ENCODE measurements around the gene DGKG. TPM values are rescaled to one million over a fixed set of nuclear protein-coding genes. Genes with fewer than 3 reads are reported as not detected.

Gene DGKG
- total RNA-seq, 4 donors from 2014 or later: 14.5 to 35.1 (median 20.3) TPM

- intact Hi-C loops (cut with DNase I): no loop called here
- Histone ChIP-seq H3K4me3 (replicated peaks in 1 of 3) (no peak overlapping the region), H3K4me1 (peaks cover 0 to under 1% of the 10 kb centered on the region in 2 donors), H3K27me3 (no peaks in the 10 kb centered on the region), H3K9me3 (no peaks in the 10 kb centered on the region), H3K27ac (no peak overlapping the region), H3K36me3 (no peaks in the 10 kb centered on the region)
- WGBS, 2 donors: 86 to 93% methylated on average over 1 of the region's 1 CpG
- TF ChIP-seq POLR2A (IDR thresholded peaks at IDR 0.05): no peak
- TF ChIP-seq CTCF (IDR thresholded peaks at IDR 0.05): no peak
- no peak for DNase-seq
These were observed 38.0 kb upstream of the DGKG start for GRCh38 chr3:186400026-186400425.

GRCh38 chr3:186394566-186395217 is 32.7 kb upstream of the DGKG start:
- Histone ChIP-seq H3K4me3 (replicated peaks in 1 of 3) (no peak overlapping the region), H3K27me3 (no peaks in the 10 kb centered on the region), H3K27ac (no peak overlapping the region), H3K4me1 (no peaks in the 10 kb centered on the region), H3K9me3 (no peaks in the 10 kb centered on the region), H3K36me3 (no peaks in the 10 kb centered on the region)
- TF ChIP-seq POLR2A (IDR thresholded peaks at IDR 0.05) (no peak), CTCF (IDR thresholded peaks at IDR 0.05) (no peak)
- intact Hi-C loops (cut with DNase I): no loop called here
- no peak for DNase-seq
- 86 to 88% methylated on average over 4 of the region's 4 CpGs for WGBS, 2 donors

- H3K4me3 ChIP-seq (replicated peaks in 1 of 3): no peak overlapping the region
- intact Hi-C loops (cut with DNase I): no loop called here
- WGBS, 2 donors: 72 to 90% methylated on average over 4 of the region's 4 CpGs
These were observed 25.0 kb upstream of the DGKG start for GRCh38 chr3:186386883-186387560.

GRCh38 chr3:186385856-186386602 is 24.0 kb upstream of the DGKG start:
- Histone ChIP-seq H3K4me1 (peaks cover 14% of the 10 kb centered on the region in 2 donors), H3K27ac (no peak overlapping the region), H3K9me3 (no peaks in the 10 kb centered on the region), H3K36me3 (no peaks in the 10 kb centered on the region), H3K27me3 (no peaks in the 10 kb centered on the region), H3K4me3 (replicated peaks in 1 of 3) (no peak overlapping the region)
- 92 to 96% methylated on average over 5 of the region's 5 CpGs for WGBS, 2 donors
- no peak for DNase-seq
- intact Hi-C loops (cut with DNase I): no loop called here
- TF ChIP-seq POLR2A (IDR thresholded peaks at IDR 0.05): no peak
- TF ChIP-seq CTCF (IDR thresholded peaks at IDR 0.05): no peak

More at GRCh38 chr3:186386883-186387560, 25.0 kb upstream of the DGKG start:
- Histone ChIP-seq H3K4me1 (peaks cover 4 to 5% of the 10 kb centered on the region in 2 donors), H3K9me3 (no peaks in the 10 kb centered on the region), H3K36me3 (no peaks in the 10 kb centered on the region), H3K27ac (no peak overlapping the region), H3K27me3 (no peaks in the 10 kb centered on the region)
- DNase-seq: no peak
- TF ChIP-seq POLR2A (IDR thresholded peaks at IDR 0.05) (no peak), CTCF (IDR thresholded peaks at IDR 0.05) (no peak)
